COLO829 (cell line): ENCODE results near the gene RIMBP2.

Experiments used
- DNase-seq: peaks from one replicate; pipeline ENCODE4 v3.0.0; 2012; ENCODE audit warnings: low spot score

RIMBP2 gene

GRCh38 chr12:130441771-130442760 is 274.0 kb downstream of the RIMBP2 start:
- DNase-seq: no peak

GRCh38 chr12:130440411-130441080 is 275.6 kb downstream of the RIMBP2 start:
- DNase-seq: no peak

- no peak for DNase-seq
Measured at GRCh38 chr12:130439250-130439649, 276.8 kb downstream of the RIMBP2 start.

GRCh38 chr12:130438711-130439110 is 277.4 kb downstream of the RIMBP2 start:
- no peak for DNase-seq

- DNase-seq: no peak
Measured at GRCh38 chr12:130438243-130438620, 277.9 kb downstream of the RIMBP2 start.

- DNase-seq: no peak
Measured at GRCh38 chr12:130437555-130438242, 278.4 kb downstream of the RIMBP2 start.

DNA sequence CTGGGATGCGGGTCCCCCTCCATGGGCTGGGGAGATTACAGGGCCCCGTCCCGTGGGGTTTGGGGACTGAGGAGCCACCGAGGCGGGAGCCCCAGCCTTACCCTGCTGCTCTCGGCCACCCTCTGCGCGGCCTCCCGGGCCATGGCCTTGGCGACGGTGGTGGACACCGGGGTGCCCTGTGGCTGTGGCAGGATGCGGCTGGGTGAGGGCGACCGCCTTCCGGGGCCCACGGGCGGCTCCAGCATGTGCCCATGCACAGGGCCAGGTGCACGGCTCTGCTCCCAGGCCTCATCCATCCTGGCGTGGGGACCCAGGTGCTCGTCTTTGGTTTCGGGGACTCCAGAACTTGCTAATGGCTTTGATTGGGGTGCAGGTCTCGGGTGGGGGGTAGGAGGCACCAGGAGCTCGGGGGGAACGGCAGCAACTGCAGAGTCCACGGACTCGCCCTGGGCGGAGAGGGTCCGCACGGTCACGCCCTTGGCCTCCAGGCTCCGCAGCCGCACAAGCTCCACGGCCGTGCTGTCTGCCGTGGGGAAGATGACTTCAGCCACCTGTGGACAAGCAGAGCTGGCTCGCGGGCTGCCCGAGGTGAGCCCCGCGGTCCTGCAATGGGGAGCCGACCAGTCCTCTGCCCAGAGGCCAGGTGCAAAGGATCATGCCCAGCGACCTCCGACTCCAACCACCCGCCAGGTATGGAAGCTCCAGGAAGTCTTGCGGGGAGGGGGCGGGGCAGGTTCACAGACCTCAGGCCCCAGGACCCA is 279.2 kb downstream of the RIMBP2 start:
- no peak for DNase-seq

- DNase-seq: no peak
Measured at GRCh38 chr12:130435826-130436225, 280.3 kb downstream of the RIMBP2 start.

GRCh38 chr12:130435331-130435730 is 280.8 kb downstream of the RIMBP2 start:
- no peak for DNase-seq

- no peak for DNase-seq
Measured at GRCh38 chr12:130434560-130434959, 281.5 kb downstream of the RIMBP2 start.

DNA sequence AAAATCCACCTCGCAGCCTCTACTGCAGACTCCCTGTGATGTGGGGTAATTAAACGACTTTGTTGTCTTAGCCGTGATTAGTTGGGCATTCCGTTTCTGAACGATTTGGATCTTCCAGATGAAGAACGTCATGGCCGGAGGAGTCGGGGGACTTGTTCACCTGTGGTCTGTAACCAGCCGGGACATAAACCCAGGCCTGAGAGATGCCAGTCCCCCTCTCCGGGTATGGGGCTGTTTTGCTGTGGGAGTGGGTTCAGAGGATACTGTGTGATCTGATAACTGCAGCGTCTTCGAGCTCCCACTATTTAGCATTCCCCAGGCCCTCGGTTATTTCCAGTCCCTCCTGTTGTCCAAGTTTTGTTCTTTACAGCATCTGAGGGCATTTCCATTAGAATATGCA is 282.3 kb downstream of the RIMBP2 start:
- DNase-seq: no peak

DNA sequence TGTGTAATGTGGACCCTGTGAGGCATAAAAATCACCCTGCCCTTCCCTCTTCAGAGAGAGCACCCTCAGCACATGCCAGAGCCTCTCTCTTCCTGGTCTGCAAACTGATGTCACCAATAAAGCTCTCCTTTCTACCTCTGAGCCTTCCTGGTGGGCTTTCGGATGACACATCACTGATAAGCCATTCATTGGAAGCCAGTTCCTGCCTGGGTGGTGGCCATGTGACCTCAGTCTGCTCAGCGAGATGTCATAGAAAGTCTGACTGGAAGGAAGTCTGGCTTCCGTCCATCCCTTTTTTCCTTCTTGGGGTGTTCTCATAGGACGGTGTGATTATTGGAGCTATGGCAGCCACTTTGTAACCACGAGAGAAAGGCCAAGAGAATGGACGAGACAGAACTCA is 282.7 kb downstream of the RIMBP2 start:
- DNase-seq: no peak

DNA sequence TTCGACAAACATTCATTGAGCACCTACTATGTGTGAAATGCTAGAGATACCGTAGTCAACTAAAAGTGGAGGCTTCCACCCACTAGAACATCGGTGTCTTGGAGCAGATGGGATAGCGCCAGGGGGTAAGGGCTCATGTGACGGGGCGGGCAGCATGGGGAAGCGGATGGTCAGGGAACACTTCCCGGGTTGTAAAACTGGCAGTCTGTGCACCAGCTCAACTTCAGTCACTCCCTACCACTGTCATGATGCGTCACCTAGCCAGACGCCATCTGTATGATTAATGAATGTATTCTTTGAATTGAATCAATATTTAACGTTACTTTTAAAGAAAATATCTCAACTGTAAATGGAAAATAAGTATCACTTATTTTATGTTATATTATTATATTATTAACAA is 284.9 kb downstream of the RIMBP2 start:
- DNase-seq: no peak

- no peak for DNase-seq
Measured at GRCh38 chr12:130429656-130430505, 286.2 kb downstream of the RIMBP2 start.

- DNase-seq: no peak
Measured at GRCh38 chr12:130428116-130428515, 288.0 kb downstream of the RIMBP2 start.

DNA sequence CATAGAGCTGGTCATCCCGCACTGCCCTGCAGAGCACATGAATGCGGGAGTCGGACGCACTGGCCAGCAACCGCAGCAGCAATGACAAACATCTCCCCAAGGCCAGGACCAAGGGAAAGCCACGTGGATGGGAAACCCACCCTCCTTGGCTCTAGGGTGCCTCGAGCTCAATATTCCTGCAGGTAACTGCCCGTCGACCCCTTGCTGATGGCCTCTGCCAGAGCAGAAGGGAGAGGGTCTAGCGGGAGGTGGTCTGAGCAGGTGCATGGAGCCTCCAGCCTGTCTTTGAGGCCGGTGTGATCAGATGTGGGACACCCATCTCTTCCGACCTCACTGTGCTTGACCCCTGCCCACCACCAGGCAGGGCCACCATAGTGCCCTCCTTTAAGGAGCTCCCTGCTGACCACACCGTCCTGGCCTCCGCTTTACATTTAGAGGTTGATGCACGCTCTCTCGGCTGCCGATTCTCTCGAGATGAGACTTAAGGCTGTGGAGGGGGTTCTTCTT is 288.7 kb downstream of the RIMBP2 start:
- no peak for DNase-seq

DNA sequence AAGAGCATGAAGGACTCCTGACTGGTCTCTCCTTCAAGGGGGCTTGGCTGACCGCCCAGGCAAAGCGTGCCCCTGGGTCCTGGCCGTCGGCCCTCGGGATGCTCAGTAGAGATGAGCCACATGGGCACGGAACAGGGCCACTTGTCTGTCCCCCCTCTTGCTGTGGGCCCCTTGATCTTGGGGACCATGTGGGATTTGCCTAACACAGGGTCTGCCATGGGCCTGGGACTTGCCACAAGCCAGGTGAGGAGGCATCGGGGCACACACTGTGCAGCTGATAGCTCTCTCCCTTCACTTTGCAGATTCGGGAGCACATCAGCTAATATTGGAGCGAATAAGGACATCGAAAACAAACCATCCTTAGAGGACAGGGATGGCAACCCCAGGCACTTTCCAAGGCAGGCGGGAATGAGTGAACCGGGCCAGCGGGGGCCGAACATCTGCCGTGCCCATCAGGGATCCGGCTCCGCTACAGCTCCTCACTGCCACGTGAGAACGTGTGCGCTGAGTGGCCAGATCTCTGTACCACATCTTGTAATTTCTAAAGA is 290.3 kb downstream of the RIMBP2 start:
- no peak for DNase-seq

DNA sequence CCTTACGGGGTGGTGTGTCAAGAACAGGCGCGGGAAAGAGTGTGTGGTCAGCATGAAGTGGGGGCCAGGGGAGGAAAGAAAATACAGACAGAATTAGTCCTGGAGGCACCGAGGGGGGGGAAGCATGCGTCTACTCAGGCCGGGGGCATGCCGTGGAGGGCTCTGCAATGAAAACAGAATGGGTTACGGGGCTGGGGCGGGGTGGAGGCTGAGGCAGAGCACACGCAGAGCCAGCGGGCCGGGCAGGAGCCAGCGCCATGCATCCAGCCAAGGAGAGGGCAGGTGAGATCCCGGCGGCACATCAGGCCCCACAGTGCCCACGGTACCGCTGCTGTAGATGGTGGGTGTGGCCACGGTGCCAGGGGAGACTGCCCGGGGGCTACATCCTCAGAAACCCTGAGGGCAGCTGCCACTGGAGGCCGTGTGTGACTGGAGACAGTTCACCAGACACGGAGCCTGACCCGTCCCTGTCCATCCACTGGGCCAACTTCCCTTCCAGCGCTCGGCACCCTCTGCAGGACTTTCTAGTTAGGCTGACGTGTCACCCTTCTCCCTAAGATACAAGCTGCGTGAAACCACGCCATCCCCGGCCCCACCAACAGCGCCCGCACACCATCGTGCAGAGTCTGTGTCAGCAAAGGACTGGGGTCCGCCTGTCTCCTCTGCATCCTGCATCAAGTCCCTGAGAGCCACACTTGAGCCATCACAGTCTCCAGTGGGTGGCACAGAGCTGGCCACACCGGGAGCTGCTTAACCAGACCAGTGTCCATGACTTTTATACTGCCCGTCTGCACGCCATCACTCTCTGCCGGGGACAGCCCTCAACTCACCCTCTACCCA is 291.0 kb downstream of the RIMBP2 start:
- DNase-seq: no peak
